ENCODE measurements around the gene RNF128. TPM values are rescaled to one million over a fixed set of nuclear protein-coding genes. Genes with fewer than 3 reads are reported as not detected.

Gene RNF128
- not detected for total RNA-seq

- ATAC-seq (peak; percentile 45), DNase-seq (peak; percentile 40)
- Mint-ChIP-seq H3K9me3 (ENCODE audit: low read depth) (no peaks in the 10 kb centered on the region), H3K36me3 (no peaks in the 10 kb centered on the region), H3K4me3 (peak within 1 kb of the TSS; percentile 42), H3K27ac (no peak within 1 kb of the TSS), H3K4me1 (peaks cover 5% of the 10 kb centered on the region), H3K27me3 (peaks cover 44% of the 10 kb centered on the region)
- CTCF ChIA-PET: no interaction called here
Observed at GRCh38 chrX:106726485-106727437, at the start of gene RNF128. TSS of gene RNF128 (plus strand) at chrX:106726701. CDS start at chrX:106726914, 213 bp downstream.

- no peaks in the 10 kb centered on the region for H3K27me3 Mint-ChIP-seq
- CTCF ChIA-PET: no interaction called here
Observed at GRCh38 chrX:106680716-106681115, 45.8 kb upstream of the RNF128 start.

GRCh38 chrX:106684207-106684606 is 42.3 kb upstream of the RNF128 start:
- H3K27me3 Mint-ChIP-seq: no peaks in the 10 kb centered on the region
- no peaks in the 10 kb centered on the region for H3K9me3 Mint-ChIP-seq (ENCODE audit: low read depth)
- CTCF ChIA-PET: no interaction called here
- H3K36me3 Mint-ChIP-seq: no peaks in the 10 kb centered on the region
- H3K27ac Mint-ChIP-seq: no peak overlapping the region
- no peaks in the 10 kb centered on the region for H3K4me1 Mint-ChIP-seq
- no peak for ATAC-seq
- no peak for DNase-seq
- H3K4me3 Mint-ChIP-seq: no peak overlapping the region

More at GRCh38 chrX:106680716-106681115, 45.8 kb upstream of the RNF128 start:
- H3K4me1 Mint-ChIP-seq: no peaks in the 10 kb centered on the region
- H3K9me3 Mint-ChIP-seq (ENCODE audit: low read depth): no peaks in the 10 kb centered on the region
- H3K4me3 Mint-ChIP-seq: no peak overlapping the region
- H3K36me3 Mint-ChIP-seq: no peaks in the 10 kb centered on the region
- no peak for DNase-seq
- ATAC-seq: no peak
- no peak overlapping the region for H3K27ac Mint-ChIP-seq

GRCh38 chrX:106692425-106693065 is 34.0 kb upstream of the RNF128 start:
- Mint-ChIP-seq H3K27me3 (peaks cover 4% of the 10 kb centered on the region), H3K36me3 (no peaks in the 10 kb centered on the region), H3K4me3 (no peak overlapping the region), H3K27ac (no peak overlapping the region), H3K9me3 (ENCODE audit: low read depth) (no peaks in the 10 kb centered on the region), H3K4me1 (no peaks in the 10 kb centered on the region)
- ATAC-seq: no peak
- CTCF ChIA-PET: no interaction called here
- DNase-seq: no peak

GRCh38 chrX:106696502-106696901 is 30.0 kb upstream of the RNF128 start:
- H3K4me1 Mint-ChIP-seq: no peaks in the 10 kb centered on the region
- CTCF ChIA-PET: no interaction called here
- H3K27me3 Mint-ChIP-seq: peaks cover 4% of the 10 kb centered on the region
- H3K9me3 Mint-ChIP-seq (ENCODE audit: low read depth): no peaks in the 10 kb centered on the region
- H3K4me3 Mint-ChIP-seq: no peak overlapping the region
- DNase-seq: no peak
- ATAC-seq: no peak
- H3K27ac Mint-ChIP-seq: no peak overlapping the region
- H3K36me3 Mint-ChIP-seq: no peaks in the 10 kb centered on the region

GRCh38 chrX:106698693-106699092 is 27.8 kb upstream of the RNF128 start:
- no peak for DNase-seq
- no peaks in the 10 kb centered on the region for H3K4me1 Mint-ChIP-seq
- CTCF ChIA-PET: no interaction called here
- no peak for ATAC-seq
- H3K4me3 Mint-ChIP-seq: no peak overlapping the region
- H3K27me3 Mint-ChIP-seq: no peaks in the 10 kb centered on the region
- no peaks in the 10 kb centered on the region for H3K9me3 Mint-ChIP-seq (ENCODE audit: low read depth)
- H3K36me3 Mint-ChIP-seq: no peaks in the 10 kb centered on the region
- H3K27ac Mint-ChIP-seq: no peak overlapping the region

GRCh38 chrX:106702636-106703035 is 23.9 kb upstream of the RNF128 start:
- no peaks in the 10 kb centered on the region for H3K27me3 Mint-ChIP-seq
- CTCF ChIA-PET: no interaction called here
- H3K9me3 Mint-ChIP-seq (ENCODE audit: low read depth): no peaks in the 10 kb centered on the region
- no peak overlapping the region for H3K27ac Mint-ChIP-seq
- H3K36me3 Mint-ChIP-seq: no peaks in the 10 kb centered on the region
- ATAC-seq: no peak
- no peaks in the 10 kb centered on the region for H3K4me1 Mint-ChIP-seq
- no peak overlapping the region for H3K4me3 Mint-ChIP-seq
- DNase-seq: no peak

- no peak overlapping the region for H3K27ac Mint-ChIP-seq
- H3K9me3 Mint-ChIP-seq (ENCODE audit: low read depth): no peaks in the 10 kb centered on the region
- H3K4me1 Mint-ChIP-seq: no peaks in the 10 kb centered on the region
- H3K36me3 Mint-ChIP-seq: no peaks in the 10 kb centered on the region
- H3K4me3 Mint-ChIP-seq: no peak overlapping the region
- CTCF ChIA-PET: no interaction called here
- ATAC-seq: no peak
- H3K27me3 Mint-ChIP-seq: no peaks in the 10 kb centered on the region
- DNase-seq: no peak
Observed at GRCh38 chrX:106706466-106706865, 20.0 kb upstream of the RNF128 start.

GRCh38 chrX:106707771-106708454 is 18.6 kb upstream of the RNF128 start:
- Mint-ChIP-seq H3K27me3 (no peaks in the 10 kb centered on the region), H3K27ac (no peak overlapping the region), H3K36me3 (no peaks in the 10 kb centered on the region), H3K9me3 (ENCODE audit: low read depth) (no peaks in the 10 kb centered on the region), H3K4me3 (no peak overlapping the region), H3K4me1 (no peaks in the 10 kb centered on the region)
- ATAC-seq: no peak
- CTCF ChIA-PET: no interaction called here
- no peak for DNase-seq

GRCh38 chrX:106710771-106711170 is 15.7 kb upstream of the RNF128 start:
- Mint-ChIP-seq H3K36me3 (no peaks in the 10 kb centered on the region), H3K9me3 (ENCODE audit: low read depth) (no peaks in the 10 kb centered on the region), H3K27ac (no peak overlapping the region), H3K27me3 (no peaks in the 10 kb centered on the region), H3K4me1 (no peaks in the 10 kb centered on the region), H3K4me3 (no peak overlapping the region)
- DNase-seq (no peak), ATAC-seq (no peak)
- CTCF ChIA-PET: no interaction called here

- ATAC-seq (no peak), DNase-seq (no peak)
- no peaks in the 10 kb centered on the region for H3K4me1 Mint-ChIP-seq
- CTCF ChIA-PET: no interaction called here
- H3K36me3 Mint-ChIP-seq: no peaks in the 10 kb centered on the region
- no peaks in the 10 kb centered on the region for H3K9me3 Mint-ChIP-seq (ENCODE audit: low read depth)
- H3K27me3 Mint-ChIP-seq: peaks cover 3% of the 10 kb centered on the region
- no peak overlapping the region for H3K4me3 Mint-ChIP-seq
- H3K27ac Mint-ChIP-seq: no peak overlapping the region
Observed at GRCh38 chrX:106711375-106711774, 15.1 kb upstream of the RNF128 start.

GRCh38 chrX:106716004-106716403 is 10.5 kb upstream of the RNF128 start:
- no peaks in the 10 kb centered on the region for H3K9me3 Mint-ChIP-seq (ENCODE audit: low read depth)
- DNase-seq (no peak), ATAC-seq (no peak)
- no peaks in the 10 kb centered on the region for H3K4me1 Mint-ChIP-seq
- H3K36me3 Mint-ChIP-seq: no peaks in the 10 kb centered on the region
- CTCF ChIA-PET: no interaction called here
- H3K27ac Mint-ChIP-seq: no peak overlapping the region
- no peak overlapping the region for H3K4me3 Mint-ChIP-seq
- H3K27me3 Mint-ChIP-seq: peaks cover 3% of the 10 kb centered on the region

GRCh38 chrX:106716463-106716862 is 10.0 kb upstream of the RNF128 start:
- H3K36me3 Mint-ChIP-seq: no peaks in the 10 kb centered on the region
- DNase-seq (no peak), ATAC-seq (no peak)
- no peak overlapping the region for H3K27ac Mint-ChIP-seq
- H3K9me3 Mint-ChIP-seq (ENCODE audit: low read depth): no peaks in the 10 kb centered on the region
- CTCF ChIA-PET: no interaction called here
- no peaks in the 10 kb centered on the region for H3K4me1 Mint-ChIP-seq
- H3K4me3 Mint-ChIP-seq: no peak overlapping the region
- H3K27me3 Mint-ChIP-seq: peaks cover 3% of the 10 kb centered on the region

- H3K27ac Mint-ChIP-seq: no peak overlapping the region
- no peaks in the 10 kb centered on the region for H3K4me1 Mint-ChIP-seq
- CTCF ChIA-PET: no interaction called here
- no peaks in the 10 kb centered on the region for H3K36me3 Mint-ChIP-seq
- ATAC-seq (no peak), DNase-seq (no peak)
- no peak overlapping the region for H3K4me3 Mint-ChIP-seq
- H3K9me3 Mint-ChIP-seq (ENCODE audit: low read depth): no peaks in the 10 kb centered on the region
- peaks cover 3% of the 10 kb centered on the region for H3K27me3 Mint-ChIP-seq
Observed at GRCh38 chrX:106718709-106719108, 7.8 kb upstream of the RNF128 start.
